GM20000 (cell line): ENCODE data around the gene TRIM8.

ENCODE experiments used
- DNase-seq: peaks from one replicate; pipeline ENCODE4 v3.0.0; 2012; ENCODE audit warnings: low spot score
- CTCF ChIP-seq: IDR thresholded peaks from 2 replicates; pipeline ENCODE4 v1.5.1; 2012; ENCODE audit warnings: mild to moderate bottlenecking, control low read depth; ENCODE audit errors: extremely low read depth, missing control alignments

The TRIM8 gene

GRCh38 chr10:102698894-102699293, 54.6 kb downstream of the TRIM8 start:
- no peak for DNase-seq
- no peak for TF ChIP-seq CTCF

- TF ChIP-seq CTCF: no peak
Measured at GRCh38 chr10:102701272-102701671, 57.0 kb downstream of the TRIM8 start.

GRCh38 chr10:102701796-102702195, 57.5 kb downstream of the TRIM8 start:
- DNase-seq: no peak
- no peak for TF ChIP-seq CTCF

More at GRCh38 chr10:102701272-102701671, 57.0 kb downstream of the TRIM8 start:
- no peak for DNase-seq

DNA sequence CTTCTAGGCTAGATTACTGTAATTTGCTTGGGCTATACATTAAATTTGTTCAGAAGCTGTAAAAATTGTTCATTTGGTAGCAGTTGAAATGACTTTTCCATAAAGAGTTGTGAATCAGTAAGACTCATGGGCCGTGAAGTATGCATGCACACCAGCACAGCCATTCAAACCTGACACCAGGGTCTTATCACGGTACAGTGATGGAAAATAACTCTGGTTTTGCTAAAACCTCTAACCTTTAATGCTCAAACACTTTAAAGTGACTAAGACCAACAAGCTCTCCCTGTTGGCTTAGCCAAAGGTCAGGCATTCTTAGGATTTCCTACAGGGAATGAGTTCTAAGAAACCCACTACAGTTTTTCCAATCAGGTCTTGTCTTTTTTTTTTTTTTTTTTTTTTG, 58.5 kb downstream of the TRIM8 start:
- DNase-seq: no peak
- TF ChIP-seq CTCF: no peak

DNA sequence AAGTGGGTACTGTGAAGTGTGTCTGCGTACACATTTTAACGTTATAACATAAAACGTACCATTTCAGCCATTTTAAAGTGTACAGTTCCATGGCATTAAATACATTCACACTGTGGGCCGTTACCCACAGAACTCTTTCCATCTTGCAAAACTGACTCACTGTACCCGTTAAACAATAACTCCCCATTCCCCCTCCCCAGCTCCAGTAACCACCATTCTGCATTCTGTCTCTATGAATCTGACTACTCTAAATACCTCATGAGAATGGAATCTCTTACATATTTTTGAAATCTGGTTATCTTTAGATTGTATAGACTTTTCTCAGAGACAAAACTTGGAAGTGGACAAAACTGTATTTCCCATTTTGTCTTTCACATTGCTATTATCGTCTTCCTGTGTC, 60.6 kb downstream of the TRIM8 start:
- no peak for DNase-seq
- no peak for TF ChIP-seq CTCF

DNA sequence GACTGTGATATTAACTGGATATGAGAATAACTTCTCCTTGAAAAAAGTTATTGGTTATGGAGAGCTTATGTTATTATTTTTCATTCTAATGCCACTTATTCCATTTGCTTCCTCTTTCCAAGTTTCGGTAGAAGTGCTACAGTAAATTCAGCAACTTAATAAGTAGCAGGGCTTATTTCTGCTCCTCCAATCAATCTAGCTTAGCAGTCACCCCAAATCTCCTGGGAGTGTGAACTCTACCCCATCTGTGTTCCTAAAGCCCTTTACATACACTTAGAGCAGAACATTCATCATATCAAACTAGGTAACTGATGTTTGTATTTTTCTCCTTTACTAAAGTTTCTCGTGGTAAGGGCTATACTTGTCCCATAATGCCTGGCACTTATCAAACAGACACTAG, 61.3 kb downstream of the TRIM8 start:
- no peak for DNase-seq
- TF ChIP-seq CTCF: no peak
